HG03095 (cell line): ENCODE results near the gene ROBO1.

Experiments
- ATAC-seq: cut with Tn5 transposase; IDR thresholded peaks from one replicate; pipeline ENCODE4 v1.9.1; 2021; ENCODE audit warnings: moderate library complexity; ENCODE audit not compliant: unreplicated experiment

ROBO1 gene

DNA sequence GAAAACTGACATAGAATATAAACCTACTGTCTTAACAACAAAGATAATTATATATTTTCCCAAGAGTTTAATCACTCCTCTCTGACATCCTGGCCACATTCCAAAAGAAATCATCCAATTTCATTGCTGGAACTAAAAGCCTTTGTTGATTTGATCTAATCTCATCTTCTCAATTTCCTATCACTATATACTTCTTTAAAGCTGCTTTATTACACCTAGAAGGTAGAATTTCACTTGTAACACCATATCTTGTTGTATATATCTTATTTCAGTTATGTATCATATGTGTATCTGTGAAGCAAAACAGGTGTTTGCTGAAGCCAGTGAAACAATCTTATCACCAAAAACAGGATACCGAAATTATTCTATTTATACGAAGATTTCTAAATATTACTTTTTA, 740.2 kb downstream of the ROBO1 start:
- no peak for ATAC-seq

DNA sequence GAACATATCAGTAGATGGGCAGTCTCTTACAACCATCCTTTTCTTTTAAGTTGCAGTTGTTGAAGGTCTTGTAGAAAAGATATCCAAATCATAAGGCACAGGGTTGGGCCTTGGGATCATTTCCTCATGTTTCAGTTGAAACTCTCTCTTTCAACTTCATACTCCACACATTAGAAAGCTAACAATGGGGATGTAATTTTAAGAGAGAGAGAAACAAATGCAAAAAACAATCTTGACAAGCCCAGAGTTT, 747.9 kb downstream of the ROBO1 start:
- ATAC-seq = no peak

DNA sequence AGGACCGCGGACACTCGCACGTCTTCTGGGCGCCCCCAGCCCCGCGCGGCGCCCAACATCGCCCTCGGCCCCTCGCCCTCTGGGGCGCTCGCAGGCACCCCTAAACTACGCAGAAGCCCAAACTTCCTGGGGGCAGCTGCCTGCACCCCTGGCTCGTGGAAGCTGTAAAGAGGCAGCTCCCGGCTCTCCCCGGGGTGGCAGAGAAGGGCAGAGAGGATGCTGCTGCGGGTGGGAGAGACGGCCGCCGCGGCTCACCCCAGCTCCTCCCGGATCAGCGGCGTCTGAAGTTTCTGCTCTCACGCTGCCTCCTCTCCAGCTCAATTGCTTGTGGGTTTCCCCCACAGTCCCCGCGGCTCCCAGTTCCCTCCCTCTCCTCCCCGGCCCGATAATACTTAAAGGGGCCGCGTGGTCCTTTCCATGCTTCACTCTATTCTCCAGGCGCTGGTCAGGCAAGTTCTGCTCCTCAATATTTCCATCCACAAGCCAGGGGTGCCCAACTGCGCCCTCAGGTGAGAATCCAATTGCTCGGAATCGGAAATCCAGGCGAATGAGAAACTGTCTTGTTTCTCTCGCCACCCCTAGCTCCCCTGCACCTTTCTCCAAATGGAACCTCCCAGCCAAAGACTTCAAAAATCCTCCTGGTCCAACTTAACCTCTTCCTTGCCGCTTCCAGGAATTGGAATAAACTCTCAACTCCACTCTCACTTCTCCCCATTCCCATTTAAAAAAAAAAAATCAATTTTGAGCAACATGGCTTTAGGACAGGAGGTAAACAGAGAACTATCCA, 748.5 kb downstream of the ROBO1 start:
- ATAC-seq = peak; percentile 37

DNA sequence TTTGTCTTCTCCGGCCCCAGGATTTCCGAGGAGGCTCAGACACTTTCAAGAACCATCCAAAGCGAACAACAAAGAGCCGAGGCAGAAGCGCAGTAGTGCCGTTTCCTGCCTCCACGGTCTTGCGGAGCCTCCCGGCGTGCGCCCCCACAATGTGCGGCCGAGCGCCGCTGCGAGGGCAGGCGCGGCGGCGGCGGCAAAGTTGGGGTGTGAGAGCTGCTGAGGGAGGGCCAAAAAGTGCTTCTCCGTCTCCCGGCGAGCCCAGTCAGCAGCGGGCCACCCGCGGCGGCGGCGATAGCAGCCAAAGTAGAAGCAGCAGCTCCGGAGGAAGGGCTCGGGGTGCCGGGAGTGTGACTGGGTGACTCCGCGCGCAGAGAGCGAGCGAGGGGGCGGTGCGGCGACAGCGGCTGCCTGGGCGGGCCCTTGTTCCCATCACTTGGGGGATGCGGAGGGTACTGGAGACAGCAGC, 749.1 kb downstream of the ROBO1 start:
- ATAC-seq = peak; percentile 42

DNA sequence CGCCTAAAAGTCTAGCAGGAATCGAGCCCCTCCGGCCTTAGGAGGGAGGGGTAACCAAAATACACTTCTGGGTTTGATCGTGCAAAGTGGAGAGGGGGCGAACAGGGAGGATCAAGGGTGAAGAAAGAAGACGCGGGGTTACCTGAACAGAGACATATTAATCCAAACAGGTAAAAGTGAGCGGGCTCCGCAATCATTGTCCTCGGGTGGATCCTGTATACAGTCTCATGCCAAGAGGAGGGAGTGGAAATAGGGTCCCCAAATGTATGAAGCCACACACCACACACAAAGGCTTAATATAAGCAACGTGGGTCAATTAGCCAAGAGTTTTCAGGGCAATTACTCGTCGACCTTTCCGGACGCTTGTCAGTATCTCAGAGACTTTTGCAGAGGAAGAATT, 749.5 kb downstream of the ROBO1 start:
- no peak for ATAC-seq

DNA sequence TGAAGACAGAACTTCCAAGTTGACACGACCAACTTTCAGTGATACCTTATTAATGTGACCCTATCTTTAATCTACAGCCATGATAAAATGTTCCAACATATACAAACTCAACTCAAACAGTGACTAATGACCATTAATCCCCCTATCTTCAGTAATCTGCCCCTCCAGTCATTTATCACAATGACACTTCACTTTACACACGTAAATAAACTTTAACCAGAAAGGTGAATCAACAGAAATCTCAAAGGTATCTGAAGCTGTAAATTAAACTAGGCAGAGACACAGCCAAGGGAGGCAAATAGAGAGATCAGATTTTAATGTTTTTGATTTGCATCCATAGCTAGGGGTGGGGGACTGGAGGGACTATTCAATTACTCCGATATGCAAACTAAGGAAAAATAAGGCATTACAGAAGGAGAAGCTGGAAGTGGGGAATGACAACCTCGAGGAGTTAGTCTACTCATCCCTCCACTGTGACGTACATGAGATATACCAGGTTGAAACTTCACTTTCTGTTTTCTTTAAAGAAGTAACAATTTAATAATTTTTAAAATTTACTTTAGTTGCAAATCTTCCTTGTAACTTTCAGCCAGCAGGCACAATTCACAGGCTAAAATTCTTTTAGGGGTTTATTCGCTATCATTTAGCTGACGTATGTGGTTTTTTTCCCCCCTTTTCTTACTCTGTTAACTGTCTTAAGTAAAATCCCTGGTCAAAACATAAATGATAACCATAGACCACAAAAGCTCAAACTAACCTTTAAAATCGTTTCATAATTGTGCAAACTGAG, 751.0 kb downstream of the ROBO1 start:
- no peak for ATAC-seq

DNA sequence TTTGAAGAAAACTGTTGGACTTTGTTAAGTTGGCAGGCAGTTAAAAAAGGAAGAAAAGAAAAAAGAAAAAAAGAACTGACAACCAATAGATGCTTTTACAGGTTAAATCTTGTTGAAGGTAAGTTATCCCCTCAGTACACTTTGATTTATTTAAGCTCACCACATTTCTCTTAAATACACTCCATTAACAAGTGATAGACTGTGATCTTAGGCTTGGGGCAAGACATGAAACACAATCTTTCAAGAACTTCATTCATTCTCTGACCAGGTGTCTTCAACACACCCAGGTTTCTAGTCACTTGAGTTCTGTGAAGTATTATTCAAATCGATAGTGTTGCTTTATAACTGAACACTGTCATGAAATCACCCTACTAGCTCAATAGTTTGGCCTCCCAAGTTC, 751.9 kb downstream of the ROBO1 start:
- no peak for ATAC-seq

DNA sequence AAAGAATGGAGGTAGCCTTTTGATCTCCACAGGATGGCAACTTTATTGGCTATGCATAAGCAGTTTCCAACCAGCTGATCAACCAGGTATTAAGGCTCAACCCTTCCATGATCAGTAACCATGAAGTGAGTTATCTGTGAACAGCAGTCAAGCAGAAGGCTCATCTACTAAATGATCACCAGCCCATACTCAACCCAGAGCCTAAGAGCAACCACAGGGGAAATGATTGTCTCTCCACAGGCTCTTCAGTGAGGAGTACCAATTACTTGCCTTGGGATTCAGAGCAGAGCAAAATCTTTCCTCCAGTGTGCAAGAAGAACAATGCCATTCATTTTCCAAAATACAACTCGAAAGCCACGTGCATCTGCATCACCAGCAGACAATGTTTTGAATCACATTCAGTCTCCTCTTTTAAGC, 754.8 kb downstream of the ROBO1 start:
- no peak for ATAC-seq

DNA sequence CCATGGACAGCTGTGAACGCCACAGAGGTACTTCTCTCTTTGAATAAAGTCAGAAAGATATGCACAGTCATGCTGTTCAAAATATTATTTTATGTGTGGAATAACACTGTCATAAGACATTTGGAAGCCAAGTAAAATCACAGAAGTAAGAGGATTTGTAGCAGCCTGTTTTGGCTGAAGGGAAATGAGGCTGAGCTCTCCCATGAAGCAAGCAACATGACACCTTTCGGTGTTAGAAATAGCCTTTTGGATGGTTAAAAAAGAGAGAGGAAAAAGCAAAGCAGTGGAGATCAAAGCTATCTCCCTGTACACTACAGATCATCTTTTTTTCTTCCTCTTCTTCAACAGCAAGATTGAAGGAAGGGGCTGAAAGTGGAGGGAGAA, 755.3 kb downstream of the ROBO1 start:
- ATAC-seq = no peak

DNA sequence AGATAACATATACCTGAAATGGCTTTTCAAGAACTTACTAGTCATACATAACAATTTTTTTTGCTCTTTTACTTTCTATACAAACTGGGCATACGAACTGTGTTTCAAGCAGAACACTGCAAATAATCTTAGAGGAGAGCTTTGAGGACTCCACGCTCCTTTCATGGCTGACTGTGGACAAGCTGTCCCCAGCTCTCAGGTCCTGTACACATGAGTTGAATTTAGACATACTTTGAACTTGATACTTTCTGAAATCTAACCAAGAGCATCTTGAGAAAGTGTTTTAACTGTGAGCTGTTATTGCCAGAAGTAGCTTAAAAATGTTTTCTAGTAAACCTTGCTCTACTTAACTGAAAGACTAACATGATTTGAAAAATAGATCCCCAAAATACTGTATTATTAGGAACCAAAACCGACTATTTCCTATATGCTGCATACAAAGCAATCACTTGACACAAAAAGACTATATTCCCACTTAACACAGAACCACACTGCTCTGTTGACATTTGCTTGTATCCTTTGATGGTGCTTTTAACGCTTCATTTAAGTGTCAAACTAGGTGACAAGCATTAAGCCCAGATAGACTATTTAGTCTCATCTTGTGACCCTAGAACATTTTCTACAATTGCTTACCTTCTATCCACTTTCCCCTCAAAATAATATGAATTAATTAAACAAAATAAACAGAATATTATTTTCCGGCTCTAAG, 755.8 kb downstream of the ROBO1 start:
- no peak for ATAC-seq

DNA sequence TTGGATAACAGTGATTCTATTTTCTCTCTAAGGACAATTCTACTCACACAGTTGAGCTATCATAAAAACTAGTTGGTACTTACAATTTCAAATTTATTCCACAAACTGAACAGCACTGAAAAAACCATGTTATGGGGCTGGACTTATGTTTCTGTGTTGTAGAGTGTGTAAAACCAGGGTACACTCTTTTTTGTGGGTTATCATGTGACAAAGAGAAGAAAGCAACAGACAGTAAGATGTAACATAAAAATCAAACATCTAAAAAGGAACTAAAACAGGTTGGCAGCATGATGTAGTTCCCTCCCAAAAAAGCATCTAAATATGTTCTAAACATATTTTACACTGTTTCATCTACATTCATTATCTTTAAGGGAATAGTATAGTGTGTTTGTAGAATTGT, 757.9 kb downstream of the ROBO1 start:
- no peak for ATAC-seq

DNA sequence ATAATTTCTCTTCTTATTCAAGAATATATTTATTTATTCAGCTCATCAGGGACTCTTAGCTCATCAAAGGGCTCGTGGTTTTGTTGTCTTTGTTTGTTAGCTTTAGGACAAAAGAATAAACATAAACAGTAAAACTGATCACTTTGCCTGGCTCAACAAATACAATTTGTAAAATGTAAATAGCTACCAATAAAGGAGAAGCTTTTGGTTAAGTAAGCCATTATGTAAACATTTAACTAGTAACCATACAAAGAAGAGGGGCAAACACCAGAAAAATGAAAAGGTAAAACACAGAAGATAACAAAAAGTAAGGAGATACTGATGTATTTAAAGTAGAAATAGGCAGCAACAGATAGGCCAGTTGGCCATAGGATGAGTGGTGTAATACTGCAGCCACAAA, 761.7 kb downstream of the ROBO1 start:
- no peak for ATAC-seq

DNA sequence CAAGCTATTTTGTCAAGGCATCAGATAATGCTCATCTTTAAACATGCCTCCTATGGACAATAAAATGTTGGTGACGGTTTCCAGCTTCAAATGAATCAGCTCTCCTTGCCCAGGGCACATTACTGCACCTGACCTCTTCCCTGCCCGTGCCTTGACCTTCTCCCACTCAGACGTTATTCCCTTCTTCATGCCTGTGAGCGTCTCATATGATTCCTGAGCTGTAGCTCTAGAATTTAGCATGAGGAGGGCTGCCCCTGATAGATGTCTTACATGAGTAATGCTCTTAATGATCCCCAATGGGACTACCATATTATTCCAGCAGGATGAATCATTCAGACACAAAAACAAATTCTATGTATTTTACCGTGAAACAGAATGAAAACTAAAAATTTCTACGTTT, 762.7 kb downstream of the ROBO1 start:
- no peak for ATAC-seq

DNA sequence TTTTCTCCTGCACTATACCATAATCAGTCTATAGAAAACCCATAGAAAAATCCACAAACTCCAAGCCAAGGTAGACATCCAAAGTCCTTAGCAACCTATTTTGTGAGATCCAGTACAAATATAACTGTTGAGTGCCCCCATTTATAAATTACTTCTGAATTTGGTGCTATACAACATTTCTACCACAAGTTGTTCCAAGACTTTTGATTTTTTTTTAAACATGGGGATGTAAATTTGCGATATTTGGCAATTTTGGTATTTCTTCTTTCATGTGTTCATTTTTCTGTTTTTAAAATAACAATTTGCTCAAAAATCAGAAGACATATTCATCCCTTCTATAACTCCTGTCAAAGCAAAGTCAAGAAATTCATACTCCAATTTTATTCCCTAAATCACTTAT, 763.8 kb downstream of the ROBO1 start:
- no peak for ATAC-seq

DNA sequence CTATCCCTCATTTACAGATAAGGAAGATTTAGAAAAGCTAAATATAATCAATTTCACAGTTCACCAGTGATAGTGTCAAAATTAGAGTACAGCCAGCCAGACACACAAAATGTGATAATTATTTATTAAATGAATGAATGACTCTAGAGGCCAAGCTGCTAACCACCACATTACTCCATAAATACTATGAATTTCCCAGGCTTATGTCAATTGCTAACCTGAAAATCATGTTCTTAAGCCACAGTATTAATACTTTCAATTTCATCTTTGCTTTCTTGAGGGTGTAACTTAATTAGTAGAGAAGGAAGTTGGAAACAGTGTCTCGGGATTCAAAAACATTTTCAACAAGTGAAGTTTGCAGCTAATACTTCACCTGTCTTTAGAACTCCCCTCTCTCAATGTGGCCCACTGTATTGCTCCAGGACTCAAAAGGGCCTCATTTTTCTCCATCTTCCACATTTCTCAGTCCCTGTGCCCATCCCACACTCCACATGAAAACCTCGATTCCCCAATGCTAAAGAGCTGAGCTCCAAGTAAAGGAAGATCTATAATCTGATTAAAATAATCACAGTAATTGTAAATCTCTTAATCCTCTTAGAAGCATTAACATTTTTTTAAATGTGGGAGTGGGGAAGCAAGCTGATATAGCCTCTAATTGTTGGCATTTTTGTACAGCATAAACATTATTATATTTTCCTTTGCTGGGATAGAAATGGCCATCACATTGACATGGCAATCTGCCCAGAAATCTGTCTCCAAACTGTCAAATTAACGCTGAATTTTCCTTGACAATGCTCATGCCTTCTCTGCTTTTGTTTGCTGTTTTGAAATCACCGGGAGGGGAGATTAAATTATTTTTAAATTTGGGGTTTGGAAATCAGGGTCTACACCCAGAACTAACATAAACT, 765.1 kb downstream of the ROBO1 start:
- ATAC-seq = no peak

DNA sequence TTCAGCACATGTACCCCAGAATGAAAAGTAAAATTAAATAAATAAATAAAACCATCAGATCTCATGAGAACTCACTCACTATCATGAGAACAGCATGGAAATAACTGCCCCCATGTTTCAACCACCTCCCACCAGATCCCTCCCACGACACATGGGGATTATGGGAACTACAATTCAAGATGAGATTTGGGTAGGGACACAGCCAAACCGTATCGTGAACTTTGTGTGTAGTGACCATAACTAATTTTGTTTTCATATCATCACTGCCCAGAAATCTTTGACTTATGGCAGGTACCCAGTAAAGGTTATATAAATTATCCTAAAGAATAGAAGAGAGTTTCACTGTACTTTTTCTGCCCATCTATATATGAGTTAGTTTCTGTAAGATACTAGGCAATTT, 766.5 kb downstream of the ROBO1 start:
- ATAC-seq = no peak

DNA sequence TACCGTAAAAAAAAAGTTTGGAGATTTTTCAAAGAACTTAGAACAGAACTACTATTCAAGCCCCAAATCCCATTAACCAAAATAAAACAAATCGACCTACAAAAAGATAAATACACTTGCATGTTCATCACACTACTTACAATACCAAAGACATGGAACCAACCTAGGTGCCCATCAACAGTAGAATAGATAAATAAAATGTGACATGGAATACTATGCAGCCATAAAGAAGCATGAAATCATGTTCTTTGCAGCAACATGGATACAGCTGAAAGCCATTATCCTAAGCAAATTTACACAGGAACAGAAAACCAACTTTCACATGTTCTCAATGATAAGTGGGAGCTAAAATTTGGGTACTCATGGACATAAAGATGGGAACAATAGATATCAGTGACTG, 768.7 kb downstream of the ROBO1 start:
- ATAC-seq = no peak

DNA sequence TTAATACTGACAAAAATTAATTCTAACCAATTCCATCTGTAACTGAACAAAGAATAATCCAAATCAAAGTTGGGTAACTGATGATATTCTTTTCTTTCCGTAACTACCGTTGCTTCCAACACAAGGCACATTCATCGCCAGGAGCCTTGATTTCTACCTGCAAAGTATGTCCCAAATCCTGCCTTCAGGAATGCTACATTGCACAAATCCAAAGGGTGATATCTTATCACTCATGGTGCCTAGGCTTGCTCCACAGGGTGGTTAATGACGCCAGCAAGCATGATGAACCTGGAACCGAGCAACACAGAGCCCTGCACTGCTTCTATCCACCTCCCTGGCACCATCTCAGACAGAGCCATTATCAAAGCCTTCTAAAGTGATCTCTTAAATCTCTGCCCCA, 772.7 kb downstream of the ROBO1 start:
- no peak for ATAC-seq

DNA sequence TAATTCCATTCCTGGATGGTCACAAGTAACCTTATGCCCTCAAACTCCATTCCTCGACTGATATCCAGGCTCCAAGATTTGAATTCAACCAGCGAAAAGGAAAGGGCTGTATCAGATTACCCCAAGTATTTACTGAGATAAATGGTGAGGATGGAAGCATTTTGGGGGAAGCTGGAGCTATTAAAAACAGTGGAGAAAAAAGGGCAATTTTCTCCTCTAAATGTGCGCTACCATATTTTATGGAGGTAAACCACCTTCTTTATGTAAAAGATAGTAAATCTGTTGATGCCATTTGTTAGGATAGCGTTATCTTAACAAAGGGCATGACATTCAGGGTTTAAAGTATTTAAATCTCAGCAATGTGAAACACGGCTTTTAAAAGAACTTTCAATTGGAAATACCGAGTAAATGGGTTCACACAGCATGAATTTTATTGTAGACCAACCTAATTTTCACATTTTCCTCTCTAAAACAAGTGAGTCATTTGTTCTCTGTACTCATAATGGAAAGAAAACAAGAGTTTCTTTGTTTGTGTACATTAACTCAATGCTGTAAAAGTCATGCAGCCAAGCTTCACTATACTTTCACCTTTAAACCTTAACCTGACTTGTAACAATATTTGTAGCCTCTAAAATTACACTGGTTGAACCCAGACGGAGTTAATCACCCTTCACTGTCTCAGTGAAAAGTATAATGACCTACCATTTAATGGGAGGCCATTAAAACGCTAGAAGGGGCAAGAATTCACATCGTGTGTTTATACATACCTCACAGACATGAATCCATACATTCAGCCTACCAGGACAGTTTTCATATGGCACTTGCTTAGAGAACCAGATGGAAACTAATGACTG, 773.4 kb downstream of the ROBO1 start:
- ATAC-seq = no peak

DNA sequence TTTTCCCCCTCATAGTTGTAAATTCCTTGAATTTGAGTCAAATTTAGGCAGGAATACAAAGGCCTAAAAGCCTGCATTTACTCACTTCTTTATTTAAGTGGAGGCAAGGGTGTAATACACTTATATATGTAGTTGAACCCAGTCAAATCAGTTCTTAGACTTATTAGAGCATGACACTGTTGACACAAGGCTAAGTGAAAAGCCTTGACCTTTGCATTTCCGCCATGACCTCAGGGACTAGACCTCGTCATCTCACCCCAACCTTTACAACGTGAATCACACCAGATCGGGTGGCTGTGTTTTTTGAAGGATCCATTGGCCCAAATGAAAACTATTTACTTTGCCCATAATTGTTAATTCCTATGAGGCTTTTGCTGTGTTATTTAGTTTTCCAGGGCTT, 774.4 kb downstream of the ROBO1 start:
- no peak for ATAC-seq
